DOHH2 (cell line): ENCODE results near the gene ARHGDIB.

Experiments
- CTCF ChIP-seq: fragments of 200-600 bp; sonication (generic); IDR thresholded peaks from one replicate; pipeline ENCODE4 v1.5.1; 2014; ENCODE audit warnings: antibody characterized with exemption, mild to moderate bottlenecking, low read depth, low read length; ENCODE audit not compliant: poor library complexity, severe bottlenecking
- EZH2phosphoT487 ChIP-seq: fragments of 200-600 bp; sonication (generic); IDR thresholded peaks from 2 replicates; pipeline ENCODE4 v1.6.1; 2017; ENCODE audit warnings: borderline replicate concordance, mild to moderate bottlenecking, antibody characterized with exemption, low read length, moderate library complexity, mixed read lengths

DNA sequence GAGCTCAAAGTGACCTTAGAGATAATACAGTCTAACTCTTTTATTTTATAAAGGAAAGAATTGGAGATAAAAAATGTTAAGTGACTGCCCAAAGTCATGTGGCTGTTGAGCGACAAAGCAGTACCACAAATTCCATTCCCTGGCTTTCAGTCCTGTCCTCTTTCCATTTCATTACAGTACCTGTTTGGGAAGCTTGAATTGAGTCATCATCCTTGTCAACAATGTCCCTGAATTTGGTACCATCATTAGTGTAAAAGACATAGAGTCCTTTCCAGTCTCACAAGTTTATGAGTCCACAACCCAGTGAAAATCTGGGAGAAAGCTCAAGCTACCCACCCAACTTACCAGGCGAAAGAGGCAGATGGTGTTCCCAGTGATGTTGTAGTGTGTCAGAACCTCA, 26.9 kb downstream of the ARHGDIB start:
- TF ChIP-seq CTCF (no peak), EZH2phosphoT487 (no peak)
